Measurements from ENCODE around the gene CCNB2. TPM values are rescaled to one million over a fixed set of nuclear protein-coding genes. Genes with fewer than 3 reads are reported as not detected.
"Not testable (repeated sequence)": the region's sequence is repeated elsewhere in the genome, so short reads cannot be mapped to it uniquely, and the experiment has no call there.

CCNB2 gene
- total RNA-seq, 1 experiment from 2014 or later = 95.2 TPM

GRCh38 chr15:59131456-59131855 is 26.5 kb downstream of the CCNB2 start:
- in situ Hi-C loops (cut with HindIII; ENCODE audit: low sequenced_read_pairs) = no loop called here
- DNase-seq (ENCODE audit: low spot score) = no peak

- DNase-seq (ENCODE audit: low spot score) = no peak
- in situ Hi-C loops (cut with HindIII; ENCODE audit: low sequenced_read_pairs) = no loop called here
These were observed 27.1 kb downstream of the CCNB2 start for GRCh38 chr15:59131969-59132562.

DNA sequence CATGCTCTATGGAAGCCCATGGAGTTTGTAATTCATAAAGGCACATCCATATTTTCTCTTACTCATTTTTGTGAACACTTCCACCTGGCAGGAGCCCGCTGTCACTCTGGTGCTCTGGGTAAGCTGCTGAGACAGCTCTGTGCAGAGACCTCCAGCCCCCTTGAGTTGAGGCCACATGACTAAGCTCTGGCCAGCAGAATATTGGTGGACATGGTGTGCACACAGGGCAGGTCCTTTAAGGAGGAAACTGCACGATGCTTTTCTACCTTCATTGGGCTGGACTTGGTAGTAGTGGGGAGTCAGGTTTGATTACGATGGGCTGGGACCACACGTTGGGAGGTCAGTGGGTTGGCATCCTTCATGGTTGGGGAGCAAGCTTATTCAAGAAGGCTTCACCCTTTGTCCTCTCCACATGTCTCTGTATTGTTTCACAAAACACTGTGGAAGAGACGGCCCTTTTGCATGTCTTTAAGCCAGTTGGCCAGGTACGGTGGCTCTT is 29.0 kb downstream of the CCNB2 start:
- DNase-seq (ENCODE audit: low spot score) = no peak
- in situ Hi-C loops (cut with HindIII; ENCODE audit: low sequenced_read_pairs) = no loop called here

DNA sequence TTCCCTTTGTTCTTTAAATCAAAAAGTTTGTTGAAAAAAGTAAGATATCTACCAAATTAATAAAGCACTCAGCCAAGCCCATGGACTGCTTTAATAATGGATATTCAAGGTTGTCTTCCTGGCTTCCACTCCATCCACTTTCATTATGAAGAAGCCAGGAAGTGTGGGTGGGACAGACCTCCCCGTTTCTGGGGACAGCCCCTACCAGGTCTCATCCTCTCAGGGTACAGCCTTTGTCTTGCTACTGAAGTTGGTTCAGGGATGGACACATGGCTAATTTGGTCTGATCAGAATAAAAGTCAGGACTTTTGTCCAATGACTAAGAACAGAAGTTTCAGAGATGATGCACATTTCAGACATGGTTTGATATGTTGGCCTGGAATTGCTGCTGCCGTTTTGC is 32.6 kb downstream of the CCNB2 start:
- no peak for DNase-seq (ENCODE audit: low spot score)
- in situ Hi-C loops (cut with HindIII; ENCODE audit: low sequenced_read_pairs) = no loop called here

GRCh38 chr15:59138243-59138642 is 33.3 kb downstream of the CCNB2 start:
- in situ Hi-C loops (cut with HindIII; ENCODE audit: low sequenced_read_pairs) = no loop called here
- peak; percentile 9 for DNase-seq (ENCODE audit: low spot score)

DNA sequence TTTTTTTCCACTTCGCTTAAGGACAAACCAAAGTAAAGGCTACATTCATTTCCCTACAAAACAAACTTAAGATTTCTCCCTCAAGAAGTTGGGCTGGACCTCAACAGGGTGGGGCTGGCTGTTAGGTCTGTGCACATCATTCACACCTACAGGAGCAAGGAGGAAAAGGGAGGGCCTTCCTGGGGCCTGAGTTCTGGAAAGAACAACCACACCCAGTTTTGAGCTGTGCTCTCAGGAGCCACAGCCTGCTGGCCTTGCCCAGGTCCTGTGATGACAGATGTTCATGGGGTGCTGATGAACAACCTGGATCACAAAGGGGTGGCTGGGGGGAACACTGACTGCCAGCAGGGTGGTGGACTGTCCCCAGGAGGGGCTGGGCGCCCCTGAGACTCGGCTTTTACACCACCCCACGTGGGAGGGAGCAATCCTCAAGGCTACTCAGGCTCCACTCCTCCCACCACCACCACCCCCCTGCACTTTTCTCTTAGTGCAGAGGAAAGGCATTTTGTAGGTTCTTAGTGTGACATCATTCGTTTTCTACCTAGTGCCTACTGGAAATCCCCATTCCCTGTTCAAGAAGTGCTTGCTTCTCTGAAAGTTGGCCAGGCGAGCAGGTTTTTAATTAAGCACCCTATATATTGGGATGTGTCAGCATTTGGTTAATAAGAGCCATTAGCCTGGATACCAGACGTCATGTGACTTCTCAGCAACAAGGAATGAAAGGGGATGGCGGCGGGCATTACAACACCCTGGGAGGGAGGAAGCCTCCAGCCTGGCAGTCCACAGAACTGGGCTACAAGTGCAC is 35.7 kb downstream of the CCNB2 start:
- no peak for DNase-seq (ENCODE audit: low spot score)
- in situ Hi-C loops (cut with HindIII; ENCODE audit: low sequenced_read_pairs) = no loop called here

DNA sequence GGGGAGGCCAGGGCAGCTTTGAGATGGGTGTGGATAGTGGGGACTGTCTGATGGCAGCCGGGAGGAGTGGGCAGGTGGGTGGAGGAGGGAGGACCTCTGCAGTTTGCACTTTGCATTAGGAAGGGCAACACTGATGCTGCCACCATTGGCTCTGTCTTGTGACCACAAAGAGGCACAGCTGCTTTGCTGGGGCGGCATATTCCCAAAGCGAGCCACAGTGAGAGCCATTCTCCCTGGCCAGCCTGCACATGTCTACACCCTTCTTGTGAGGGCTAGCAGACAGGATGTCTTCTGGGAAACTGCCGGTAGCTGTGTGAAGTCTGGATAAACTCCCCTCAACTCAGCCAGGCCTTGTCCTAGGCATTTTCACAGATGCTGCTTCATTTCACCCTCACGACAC is 38.3 kb downstream of the CCNB2 start:
- in situ Hi-C loops (cut with HindIII; ENCODE audit: low sequenced_read_pairs) = no loop called here
- no peak for DNase-seq (ENCODE audit: low spot score)

DNA sequence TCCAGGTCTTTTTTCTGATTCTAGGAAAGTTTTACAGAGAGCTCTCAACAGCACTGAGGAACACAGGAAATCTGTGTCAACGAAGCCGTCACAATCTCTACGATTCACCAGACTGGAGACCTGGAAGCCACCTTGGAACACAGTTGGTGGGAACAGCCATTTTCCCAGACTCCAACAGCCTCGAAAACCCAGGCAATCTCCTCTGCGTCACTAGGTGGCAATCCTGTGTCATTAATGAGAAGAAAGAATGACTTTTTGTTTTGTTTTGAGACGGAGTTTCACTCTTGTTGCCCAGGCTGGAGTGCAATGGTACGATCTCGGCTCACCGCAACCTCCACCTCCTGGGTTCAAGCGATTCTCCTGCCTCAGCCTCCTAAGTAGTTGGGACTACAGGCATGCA is 39.6 kb downstream of the CCNB2 start:
- in situ Hi-C loops (cut with HindIII; ENCODE audit: low sequenced_read_pairs) = not testable (repeated sequence)
- peak; percentile 13 for DNase-seq (ENCODE audit: low spot score)

GRCh38 chr15:59147666-59148065 is 42.7 kb downstream of the CCNB2 start:
- in situ Hi-C loops (cut with HindIII; ENCODE audit: low sequenced_read_pairs) = no loop called here

DNA sequence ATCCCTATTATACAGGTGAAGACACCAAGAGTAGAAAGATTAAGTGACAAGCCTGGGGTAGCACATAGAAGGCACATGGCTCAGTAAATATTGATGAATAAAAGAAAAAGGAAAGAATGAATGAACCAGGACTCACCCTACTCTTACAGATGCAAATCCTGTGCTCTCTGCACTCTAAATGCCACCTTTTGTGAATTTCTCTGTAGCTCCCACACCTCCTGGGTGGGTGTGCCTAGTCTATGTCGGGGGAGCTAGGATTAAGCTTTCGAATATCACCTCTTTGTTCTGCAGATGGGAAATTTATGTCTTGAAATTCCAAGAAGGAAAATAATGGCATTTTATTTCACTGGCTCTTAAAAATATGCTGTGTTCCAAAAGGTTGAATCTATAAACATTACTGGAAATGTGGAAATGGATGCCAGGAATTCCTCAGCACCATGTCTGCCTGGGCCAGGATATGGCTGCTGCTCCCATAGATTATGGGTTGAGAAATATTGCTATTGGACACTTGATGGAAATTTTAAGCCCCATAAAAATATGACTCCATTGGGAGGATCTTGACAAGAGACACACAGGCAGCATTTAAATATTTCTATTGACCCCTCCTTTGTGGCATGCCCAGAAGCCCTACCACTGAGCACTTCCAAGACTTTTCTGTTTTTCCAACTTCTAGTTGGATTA is 43.3 kb downstream of the CCNB2 start:
- DNase-seq (ENCODE audit: low spot score) = no peak
- in situ Hi-C loops (cut with HindIII; ENCODE audit: low sequenced_read_pairs) = no loop called here

More at GRCh38 chr15:59147666-59148065, 42.7 kb downstream of the CCNB2 start:
- DNase-seq (ENCODE audit: low spot score) = no peak

- DNase-seq (ENCODE audit: low spot score) = no peak
- in situ Hi-C loops (cut with HindIII; ENCODE audit: low sequenced_read_pairs) = no loop called here
These were observed 45.2 kb downstream of the CCNB2 start for GRCh38 chr15:59150185-59150584.

- no peak for DNase-seq (ENCODE audit: low spot score)
- in situ Hi-C loops (cut with HindIII; ENCODE audit: low sequenced_read_pairs) = no loop called here
These were observed 47.9 kb downstream of the CCNB2 start for GRCh38 chr15:59152694-59153450.

GRCh38 chr15:59153466-59153865 is 48.5 kb downstream of the CCNB2 start:
- in situ Hi-C loops (cut with HindIII; ENCODE audit: low sequenced_read_pairs) = no loop called here
- DNase-seq (ENCODE audit: low spot score) = no peak

GRCh38 chr15:59154243-59154642 is 49.3 kb downstream of the CCNB2 start:
- in situ Hi-C loops (cut with HindIII; ENCODE audit: low sequenced_read_pairs) = no loop called here
- DNase-seq (ENCODE audit: low spot score) = no peak

DNA sequence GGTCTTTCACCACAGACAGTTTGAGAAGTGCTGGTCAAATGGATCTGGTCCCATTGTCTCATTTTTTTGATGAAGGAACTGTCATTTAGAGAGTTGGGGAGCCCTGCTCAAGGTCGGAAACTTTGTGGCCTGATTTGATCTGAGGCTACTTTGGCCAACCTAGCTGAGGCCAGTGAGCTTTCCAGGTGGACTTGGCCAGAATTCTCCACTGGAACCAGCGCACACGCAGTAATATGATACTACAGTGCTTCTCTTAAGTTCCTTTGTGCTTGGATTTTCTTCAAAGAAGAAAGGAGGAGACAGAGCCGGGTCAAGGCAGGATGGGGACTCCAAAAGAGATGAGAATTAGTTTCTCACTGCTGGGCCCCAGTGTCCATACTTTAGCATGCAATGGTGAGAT is 50.5 kb downstream of the CCNB2 start:
- in situ Hi-C loops (cut with HindIII; ENCODE audit: low sequenced_read_pairs) = no loop called here

DNA sequence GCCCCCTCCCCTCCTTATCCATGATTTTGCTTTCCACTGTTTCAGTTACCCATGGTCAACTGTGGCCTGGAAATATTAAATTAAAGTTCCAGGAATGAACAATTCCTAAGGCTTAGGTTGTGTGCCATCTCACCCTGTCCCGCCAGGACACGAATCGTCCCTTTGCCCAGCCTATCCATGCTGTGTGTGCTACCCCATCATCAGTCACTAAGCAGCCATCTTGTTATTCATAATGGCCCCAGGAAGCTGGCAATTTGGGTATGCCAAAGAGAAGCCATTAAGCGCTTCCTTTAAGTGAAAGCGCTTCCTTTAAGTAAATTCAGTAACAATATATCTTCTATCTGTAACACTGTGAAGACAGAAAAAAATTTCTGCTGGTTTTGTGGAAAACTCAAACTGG is 52.5 kb downstream of the CCNB2 start:
- no peak for DNase-seq (ENCODE audit: low spot score)
- in situ Hi-C loops (cut with HindIII; ENCODE audit: low sequenced_read_pairs) = no loop called here

More for the DNA sequence above, 50.5 kb downstream of the CCNB2 start:
- no peak for DNase-seq (ENCODE audit: low spot score)

DNA sequence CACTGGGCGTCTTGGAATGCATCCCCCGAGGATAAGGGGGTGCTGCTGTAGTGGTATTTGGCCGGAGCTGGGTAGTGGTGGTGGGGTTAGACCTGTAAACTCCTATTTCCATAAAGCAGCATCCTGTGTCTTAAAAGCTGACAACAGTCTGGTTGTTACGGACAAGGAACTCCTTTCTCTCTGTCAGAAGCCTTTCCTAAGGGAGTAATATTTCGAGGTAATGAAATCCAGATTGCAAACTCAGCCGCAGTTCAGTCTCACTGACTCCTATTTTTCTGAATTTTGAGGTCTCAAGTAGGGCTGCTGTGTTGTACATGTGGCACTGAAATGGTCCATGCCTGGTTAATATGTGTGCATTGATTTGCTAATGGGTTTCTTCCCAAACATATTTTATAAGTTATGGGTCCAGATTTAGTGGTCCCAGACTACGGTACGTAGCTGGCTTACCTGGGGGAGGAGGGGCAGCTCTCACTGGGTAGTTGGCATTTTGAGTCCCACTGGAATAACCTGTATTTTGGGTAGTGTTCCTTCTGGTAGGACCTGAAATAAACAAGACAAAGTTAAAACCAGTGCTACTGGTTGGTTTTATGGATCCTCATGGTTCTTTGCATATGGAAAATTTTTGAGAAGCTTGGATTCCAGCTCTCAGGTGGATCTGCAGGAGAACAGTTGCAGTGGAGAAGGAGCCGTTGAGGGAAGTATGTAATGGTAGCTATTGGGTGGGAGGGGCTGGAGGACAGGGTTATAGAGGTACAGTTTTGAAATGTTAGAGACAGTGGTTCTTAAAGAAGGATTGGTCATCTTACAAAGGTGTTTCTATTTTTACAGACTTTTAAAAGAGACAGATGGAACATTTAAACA is 53.1 kb downstream of the CCNB2 start:
- in situ Hi-C loops (cut with HindIII; ENCODE audit: low sequenced_read_pairs) = no loop called here
- DNase-seq (ENCODE audit: low spot score) = no peak

- in situ Hi-C loops (cut with HindIII; ENCODE audit: low sequenced_read_pairs) = no loop called here
- DNase-seq (ENCODE audit: low spot score) = no peak
These were observed 53.7 kb downstream of the CCNB2 start for GRCh38 chr15:59158701-59159034.

DNA sequence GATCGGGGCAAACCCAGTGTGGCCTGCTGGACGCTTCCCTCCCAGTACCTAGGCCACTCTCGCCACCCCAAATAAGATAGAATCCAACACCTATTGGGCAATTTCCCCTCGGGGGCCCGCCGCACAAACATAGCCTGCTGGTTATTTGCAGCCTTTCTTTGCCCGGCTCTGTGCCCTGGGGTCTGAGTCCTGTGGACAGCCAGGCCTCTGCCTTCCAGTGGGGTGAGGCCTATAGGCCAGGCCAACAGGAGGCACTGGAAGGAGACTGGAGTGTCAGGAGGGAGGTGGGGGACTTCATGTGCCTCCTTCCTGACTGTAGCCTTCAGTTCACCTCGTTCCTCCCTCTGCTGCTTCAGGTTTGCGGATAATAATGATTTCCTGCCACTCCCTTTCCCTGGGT is 54.3 kb downstream of the CCNB2 start:
- no peak for DNase-seq (ENCODE audit: low spot score)
- in situ Hi-C loops (cut with HindIII; ENCODE audit: low sequenced_read_pairs) = no loop called here

Measured in G401 (cell line).